GM20431 (cell line): Measurements from ENCODE around the gene DUSP10.

Experiments used
- in situ Hi-C: fragments of 300-500 bp; cut with MseI, MboI; formaldehyde crosslinking; loops from one replicate; pipeline ENCODE4 v1.15.0; 2020; ENCODE audit warnings: low sequenced_read_pairs; ENCODE audit not compliant: unreplicated experiment

Gene DUSP10

GRCh38 chr1:221766210-221766609, 24.3 kb upstream of the DUSP10 start:
- in situ Hi-C loops = no loop called here

- in situ Hi-C loops = no loop called here
These were observed 23.6 kb upstream of the DUSP10 start for GRCh38 chr1:221765527-221765926.

GRCh38 chr1:221762121-221762520, 20.2 kb upstream of the DUSP10 start:
- in situ Hi-C loops = no loop called here

DNA sequence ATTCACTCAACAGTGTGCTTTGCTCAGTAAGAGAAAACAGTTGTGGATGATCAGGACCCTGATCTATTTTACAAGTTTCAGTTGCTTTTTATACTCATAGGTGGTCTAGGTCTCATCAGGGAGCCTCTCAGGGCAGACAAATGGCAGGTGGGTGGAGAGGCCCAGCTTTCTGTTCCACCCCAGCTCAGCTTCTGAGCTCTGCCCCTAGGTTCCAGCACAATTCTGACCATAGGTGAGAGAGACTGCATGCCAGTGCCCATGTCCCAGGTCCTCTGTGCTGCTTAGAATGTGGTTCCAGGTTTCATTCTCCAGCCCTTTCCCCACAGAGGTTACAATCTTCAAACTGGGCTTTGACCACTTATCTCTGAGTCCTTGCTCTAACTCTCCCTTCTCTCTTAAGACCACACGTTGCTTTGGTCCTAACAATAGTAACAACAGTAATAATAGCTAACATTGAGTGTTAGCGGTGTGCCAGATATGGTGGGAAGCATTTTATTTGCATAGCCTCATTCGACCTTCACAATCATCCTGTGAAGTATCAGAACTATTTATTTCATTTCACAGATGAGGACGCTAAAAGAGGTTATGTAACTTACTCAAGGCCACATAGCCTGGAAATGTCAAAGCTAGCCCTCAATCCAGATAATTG, 19.6 kb upstream of the DUSP10 start:
- in situ Hi-C loops = no loop called here

DNA sequence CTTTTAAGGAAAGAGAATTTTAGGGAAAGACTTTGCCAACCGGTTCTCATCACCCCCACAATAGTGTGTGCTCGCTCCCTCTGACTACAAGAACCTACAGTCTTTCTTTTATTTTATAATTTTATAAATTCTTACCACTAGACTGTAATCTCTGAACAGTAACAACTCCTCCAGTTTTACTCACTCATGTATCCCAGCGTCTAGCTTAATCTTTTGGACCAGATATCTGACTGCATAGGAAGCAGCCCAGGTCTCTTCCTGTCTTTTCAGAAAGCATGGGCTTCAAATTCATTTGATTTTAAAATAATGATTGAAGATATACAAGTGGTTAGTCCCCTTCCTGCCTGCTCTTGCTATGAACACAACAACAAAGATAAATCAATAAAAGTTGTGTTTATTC, 19.0 kb upstream of the DUSP10 start:
- in situ Hi-C loops = no loop called here

GRCh38 chr1:221759436-221759835, 17.5 kb upstream of the DUSP10 start:
- in situ Hi-C loops = no loop called here

DNA sequence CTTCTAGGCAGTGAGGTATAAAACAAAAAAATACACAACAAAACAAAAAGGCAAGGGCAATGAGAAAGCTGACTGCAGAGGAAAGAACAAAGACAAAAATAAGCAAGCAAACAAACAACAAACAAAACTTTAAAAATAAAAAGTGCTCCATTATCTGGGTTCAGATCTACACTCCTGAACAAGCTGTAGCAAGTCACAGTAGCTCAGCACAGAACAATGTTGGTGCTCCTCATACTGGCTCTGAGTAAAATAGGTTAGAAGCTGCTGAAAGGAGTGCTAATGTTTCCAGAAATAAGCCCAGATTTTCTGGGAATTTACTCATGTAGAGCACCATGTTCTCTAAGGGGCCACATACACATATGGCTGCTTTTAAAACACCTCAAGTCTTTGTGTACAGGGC, 16.6 kb upstream of the DUSP10 start:
- in situ Hi-C loops = no loop called here

DNA sequence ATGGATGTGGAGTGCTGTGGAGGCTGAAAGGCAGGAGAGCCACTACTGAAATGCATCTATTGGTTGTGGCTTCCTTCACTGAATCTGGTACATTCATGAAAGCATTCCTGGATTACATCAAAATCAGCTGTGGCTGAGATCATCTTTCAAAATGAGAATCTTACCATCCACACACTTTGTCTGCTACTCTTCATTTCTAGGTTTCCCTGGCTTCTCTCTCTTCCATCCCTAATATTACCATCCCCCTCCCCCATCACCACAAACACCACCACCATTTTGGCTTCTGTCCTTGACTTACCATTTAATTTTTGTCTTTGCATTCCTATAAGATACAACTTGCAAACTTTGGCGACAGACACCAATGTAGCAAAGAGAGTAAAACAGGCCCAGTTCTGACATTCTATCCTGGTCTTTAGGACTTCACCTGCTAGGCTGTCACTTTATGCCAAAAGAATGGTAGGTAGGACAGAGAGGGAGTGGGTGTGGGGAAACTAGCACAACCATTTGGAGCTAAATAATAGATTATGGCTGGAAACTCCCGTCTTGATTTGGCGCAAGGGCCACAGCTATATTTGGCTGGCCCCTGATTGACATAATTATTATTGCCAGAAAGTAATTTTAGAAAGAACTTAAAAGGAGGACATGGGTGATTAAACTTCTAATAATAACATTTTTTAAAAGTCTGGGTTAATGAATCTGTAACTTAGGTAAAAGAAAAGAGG, 15.1 kb upstream of the DUSP10 start:
- in situ Hi-C loops = no loop called here

DNA sequence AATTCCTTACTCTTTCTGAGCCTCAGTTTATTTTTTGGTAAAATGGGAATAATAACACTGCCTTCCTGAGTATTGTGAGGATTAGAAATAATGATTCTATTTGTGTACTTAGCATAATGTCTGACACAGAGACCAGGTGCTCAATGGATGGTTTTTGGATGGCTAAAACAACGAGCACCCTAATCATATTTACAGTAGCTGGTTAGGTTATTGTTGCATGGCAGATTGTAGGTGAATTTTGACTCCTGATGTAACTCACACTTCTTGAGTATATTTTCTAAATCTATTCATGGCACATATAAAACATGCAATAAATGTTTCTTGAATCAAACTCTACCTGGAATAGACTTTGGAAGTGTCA, 11.9 kb upstream of the DUSP10 start:
- in situ Hi-C loops = no loop called here

GRCh38 chr1:221751226-221751887, 9.5 kb upstream of the DUSP10 start:
- in situ Hi-C loops = no loop called here

DNA sequence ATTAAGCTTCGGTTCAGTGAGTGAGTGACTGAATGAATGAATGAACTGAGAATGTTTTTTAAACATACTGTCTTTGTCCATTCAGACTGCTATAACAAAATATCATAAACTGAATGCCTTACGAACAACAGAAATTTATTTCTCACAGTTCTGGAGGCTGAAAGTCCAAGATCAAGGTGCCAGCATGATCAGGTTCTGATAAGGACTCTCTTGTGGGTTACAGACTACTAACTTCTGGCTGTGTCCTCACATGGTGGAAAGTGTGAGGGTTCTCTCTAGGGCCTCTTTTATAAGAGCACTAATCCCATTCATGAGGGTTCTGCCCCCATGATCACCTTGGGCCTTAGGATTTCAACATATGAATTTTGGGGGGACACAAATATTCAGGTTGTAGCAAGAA, 7.1 kb upstream of the DUSP10 start:
- in situ Hi-C loops = no loop called here

GRCh38 chr1:221747839-221748238, 6.0 kb upstream of the DUSP10 start:
- in situ Hi-C loops = no loop called here

DNA sequence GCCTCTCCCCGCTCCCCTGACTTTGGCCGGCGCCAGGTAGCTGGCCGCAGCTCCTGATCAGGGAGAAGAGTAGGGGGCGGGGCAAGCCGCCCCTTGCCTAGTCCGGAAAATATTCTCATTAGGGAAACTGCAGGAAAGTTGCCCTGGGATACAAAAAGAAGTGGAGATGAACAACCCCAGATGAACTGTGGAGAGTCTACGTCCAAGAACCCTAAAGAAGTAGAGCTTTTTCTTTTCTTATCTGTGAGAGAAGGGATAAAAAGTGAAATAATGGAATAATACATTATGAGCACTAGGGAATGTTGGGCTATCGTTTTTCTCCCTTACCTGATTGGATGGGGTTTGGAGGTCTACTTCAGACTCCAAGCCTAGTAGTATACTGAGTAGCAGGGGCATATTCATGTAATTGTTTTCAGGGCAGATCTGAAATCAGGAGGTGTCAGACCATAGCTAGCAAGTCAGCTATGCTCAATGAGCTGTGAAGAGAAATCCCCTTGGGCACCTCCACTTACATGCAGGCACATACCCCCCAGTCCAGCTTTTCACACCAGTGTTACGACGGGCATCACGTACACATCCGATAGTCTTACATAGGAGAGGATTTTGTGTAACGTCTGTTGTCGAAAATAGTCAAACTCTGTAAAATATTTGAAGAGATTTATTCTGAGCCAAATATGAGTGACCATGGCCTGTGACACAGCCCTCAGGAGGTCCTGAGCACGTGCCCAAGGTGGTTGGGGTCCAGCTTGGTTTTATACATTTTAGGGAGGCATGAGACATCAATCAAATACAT, 1.7 kb upstream of the DUSP10 start:
- in situ Hi-C loops = no loop called here

DNA sequence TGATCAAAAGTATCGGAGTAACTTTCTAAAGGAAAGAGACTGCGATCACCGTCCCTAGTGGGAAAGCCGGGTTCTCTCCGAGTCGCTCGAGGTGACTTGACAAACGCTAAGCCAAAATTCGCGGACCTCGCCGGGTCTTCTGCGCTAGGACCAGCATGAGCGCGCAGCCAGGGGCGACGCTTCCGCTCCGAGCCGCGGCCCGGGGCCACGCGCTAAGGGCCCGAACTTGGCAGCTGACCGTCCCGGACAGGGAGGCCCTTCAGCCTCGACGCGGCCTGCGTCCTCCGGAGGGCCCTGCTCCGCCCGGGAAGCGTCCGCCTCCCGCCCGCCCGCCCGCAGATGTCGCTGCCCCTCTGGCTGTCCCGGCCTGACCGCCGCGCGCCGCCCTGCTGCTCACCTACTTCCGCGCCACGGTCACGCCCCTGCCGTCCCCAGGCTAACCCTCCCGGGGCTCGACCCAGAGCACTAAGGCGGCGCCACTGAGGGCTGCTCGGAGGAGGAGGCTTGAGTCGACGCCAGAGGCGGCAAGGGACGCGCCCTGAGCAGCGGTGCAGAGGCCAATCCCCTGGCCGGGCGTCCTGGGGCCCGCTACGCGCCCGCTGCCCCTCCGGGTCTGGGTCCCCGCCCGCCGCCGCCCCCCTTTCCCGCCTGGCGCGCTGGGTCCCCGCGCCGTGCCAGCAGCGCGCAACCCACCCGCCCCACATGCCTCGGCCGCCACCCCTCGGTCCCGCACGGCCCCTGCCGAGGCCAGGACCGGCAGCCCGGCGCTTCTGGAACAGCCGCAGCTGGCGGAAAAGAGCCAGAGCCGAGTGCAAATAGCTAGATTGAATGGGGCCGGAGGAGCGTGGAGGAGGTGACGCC, 896 bp upstream of the DUSP10 start:
- in situ Hi-C loops = no loop called here

GRCh38 chr1:221740993-221741702, 741 bp downstream of the DUSP10 start:
- in situ Hi-C loops = no loop called here

GRCh38 chr1:221740369-221740992, 1.4 kb downstream of the DUSP10 start:
- in situ Hi-C loops = no loop called here

DNA sequence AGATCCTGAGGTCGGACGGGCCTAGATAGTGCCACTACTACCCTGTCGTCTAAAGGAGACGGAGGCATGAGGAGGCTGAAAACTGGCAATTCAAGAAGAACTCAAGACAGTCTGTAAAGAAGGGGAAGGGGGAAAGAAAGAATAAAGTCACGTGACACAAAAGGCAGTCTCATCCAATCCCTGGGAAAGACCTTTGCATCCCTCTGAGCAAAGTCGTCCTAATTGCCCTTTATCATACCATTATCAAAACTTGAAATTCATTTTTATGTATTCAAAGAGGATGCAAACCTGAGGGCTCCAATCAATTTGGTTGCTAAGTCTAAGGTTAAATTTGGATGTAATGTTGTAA, 2.2 kb downstream of the DUSP10 start:
- in situ Hi-C loops = no loop called here

DNA sequence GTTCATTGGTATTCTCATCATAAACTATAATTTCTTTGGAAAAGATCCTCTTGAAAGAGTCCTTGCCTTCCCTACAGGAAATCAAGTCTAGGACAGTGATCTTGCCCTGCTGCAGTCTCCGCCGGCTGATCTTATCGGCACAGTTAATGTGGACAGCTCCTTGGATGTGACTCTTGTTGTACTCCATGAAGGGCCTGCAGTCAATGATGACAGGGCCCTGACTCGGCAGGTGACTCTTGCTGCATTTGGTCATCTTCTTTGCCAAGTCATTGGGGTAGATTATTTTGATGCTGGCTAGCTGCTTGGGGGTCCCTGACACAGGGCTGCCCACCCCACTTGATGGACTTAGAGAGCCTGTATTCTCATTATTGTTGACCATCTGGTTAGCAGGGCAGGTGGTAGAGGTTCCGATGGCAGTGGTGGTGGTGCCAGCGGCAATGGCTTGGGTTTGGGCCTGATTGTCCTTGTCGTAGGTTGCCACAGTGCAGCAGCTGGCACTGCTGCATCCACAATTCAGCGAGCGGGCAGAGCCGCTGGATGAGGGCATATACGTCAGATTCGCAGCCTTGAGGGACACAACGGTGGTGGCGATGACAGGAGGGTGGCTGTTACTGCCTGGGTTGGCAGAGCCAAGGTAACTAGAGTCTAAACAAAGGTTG, 2.7 kb downstream of the DUSP10 start:
- in situ Hi-C loops = no loop called here
